H1 (cell line): ENCODE data around the gene LCN6. TPM values are rescaled to one million over a fixed set of nuclear protein-coding genes. Genes with fewer than 3 reads are reported as not detected.
A peak's percentile ranks its signal among the peaks of the same experiment; 100 is the strongest.

Source experiments
- CTCF ChIA-PET: fragments of 300-600 bp; sonication (Branson Sonifier 250); formaldehyde crosslinking; loops from one replicate; lab custom pipeline; 2021; ENCODE audit not compliant: partially characterized antibody; lab: Charles Lee
- POLR2A ChIA-PET: fragments of 300-600 bp; sonication (Branson Sonifier 250); formaldehyde crosslinking; loops from one replicate; lab custom pipeline; 2021; ENCODE audit warnings: inconsistent platforms; ENCODE audit not compliant: partially characterized antibody; lab: Charles Lee
- DNase-seq, 2 experiments: peaks; one replicate each; pipeline versions ENCODE4 v3.0.0 to v3.0.0-alpha.2; 2010 to 2022; ENCODE audit warnings: low spot score in 2 of 2, low read depth in 1 of 2, mixed read lengths in 1 of 2
- FAIRE-seq: peaks from 2 replicates; lab custom pipeline; 2011; peaks lifted over from hg19 to GRCh38; lab: Jason Lieb, UNC
- H2AFZ ChIP-seq: 2 replicates; pipeline ENCODE4 v1.8.1; 2012; ENCODE audit warnings: low read length, inconsistent platforms
- H2AK5ac ChIP-seq: 2 replicates; pipeline ENCODE4 v1.6.1; 2013; ENCODE audit warnings: low read depth, low read length
- H2BK120ac ChIP-seq: replicated peaks from 2 replicates; pipeline ENCODE3; 2013; ENCODE audit warnings: low read depth, low read length, inconsistent platforms
- H2BK12ac ChIP-seq: 2 replicates; pipeline ENCODE4 v1.6.1; 2013; ENCODE audit warnings: low read depth, low read length
- H2BK15ac ChIP-seq: 2 replicates; pipeline ENCODE4 v1.6.1; 2013; ENCODE audit warnings: low read length
- H2BK20ac ChIP-seq: 2 replicates; pipeline ENCODE4 v1.6.1; 2013; ENCODE audit warnings: low read length
- H2BK5ac ChIP-seq: 2 replicates; pipeline ENCODE4 v1.6.1; 2013; ENCODE audit warnings: low read depth, low read length
- H3K14ac ChIP-seq: 2 replicates; pipeline ENCODE4 v1.6.1; 2013; ENCODE audit warnings: inconsistent platforms; ENCODE audit not compliant: insufficient read length
- H3K18ac ChIP-seq: 2 replicates; pipeline ENCODE4 v1.6.1; 2013; ENCODE audit warnings: low read length; ENCODE audit errors: extremely low read depth
- H3K23ac ChIP-seq: 2 replicates; pipeline ENCODE4 v1.6.1; 2013; ENCODE audit warnings: inconsistent platforms; ENCODE audit not compliant: insufficient read length
- H3K23me2 ChIP-seq: 2 replicates; pipeline ENCODE4 v1.6.1; 2013; ENCODE audit warnings: low read depth, low read length
- H3K27ac ChIP-seq: 2 replicates; pipeline ENCODE4 v1.6.1; 2011; ENCODE audit warnings: low read depth, low read length, inconsistent platforms
- H3K27me3 ChIP-seq, 4 experiments: replicated peaks in 1 of 4; 1 replicate in 1 of 4; 2 replicates in 3 of 4; pipeline versions ENCODE4 v1.6.1 to v1.8.1; 2011 to 2013; ENCODE audit warnings: low read length in 3 of 4, mild to moderate bottlenecking in 3 of 4, inconsistent platforms in 2 of 4, mixed read lengths in 2 of 4, moderate library complexity in 1 of 4; ENCODE audit not compliant: control insufficient read depth in 3 of 4, insufficient read depth in 3 of 4; ENCODE audit errors: extremely low read depth in 1 of 4
- H3K36me3 ChIP-seq, 4 experiments: 2 replicates each; pipeline versions ENCODE4 v1.6.1 to v1.8.1; 2011 to 2013; ENCODE audit warnings: mild to moderate bottlenecking in 4 of 4, low read length in 3 of 4, moderate library complexity in 2 of 4, control low read depth in 1 of 4, inconsistent platforms in 1 of 4; ENCODE audit not compliant: insufficient read depth in 4 of 4, control insufficient read depth in 2 of 4
- H3K4ac ChIP-seq: replicated peaks from 2 replicates; pipeline ENCODE3; 2013; ENCODE audit warnings: low read length, low read depth, mixed read lengths, inconsistent platforms; ENCODE audit not compliant: insufficient read length
- H3K4me1 ChIP-seq, 4 experiments: replicated peaks in 1 of 4; 1 replicate in 1 of 4; 2 replicates in 3 of 4; pipeline versions ENCODE4 v1.6.1 to v1.8.1; 2011 to 2013; ENCODE audit warnings: low read length in 3 of 4, inconsistent platforms in 2 of 4, mixed read lengths in 1 of 4; ENCODE audit not compliant: insufficient read depth in 4 of 4, control insufficient read depth in 3 of 4
- H3K4me2 ChIP-seq, 2 experiments: 2 replicates each; pipeline versions ENCODE4 v1.6.1 to v1.8.1; 2011 to 2013; ENCODE audit warnings: low read depth in 2 of 2, low read length in 2 of 2, control low read depth in 1 of 2, inconsistent platforms in 1 of 2, mild to moderate bottlenecking in 1 of 2; ENCODE audit not compliant: insufficient read depth in 1 of 2
- H3K4me3 ChIP-seq, 4 experiments: fragments of 200-600, 300-600 bp in 1 of 4; sonication (generic), shearing (Covaris generic), sonication (Bioruptor Twin) in 1 of 4; 2 replicates each; pipeline versions ENCODE4 v1.5.1 to v1.8.1; 2011 to 2016; ENCODE audit warnings: low read length in 4 of 4, low read depth in 3 of 4, control low read depth in 2 of 4, inconsistent platforms in 2 of 4, mild to moderate bottlenecking in 2 of 4, mixed read lengths in 1 of 4, moderate library complexity in 1 of 4; ENCODE audit not compliant: insufficient read depth in 2 of 4; ENCODE audit errors: extremely low read depth in 1 of 4
- H3K56ac ChIP-seq: replicated peaks from 2 replicates; pipeline ENCODE3; 2013; ENCODE audit warnings: low read depth, mild to moderate bottlenecking, mixed read lengths, low read length, inconsistent platforms; ENCODE audit not compliant: insufficient read length
- H3K79me1 ChIP-seq: 2 replicates; pipeline ENCODE4 v1.6.1; 2013; ENCODE audit warnings: low read depth, low read length, control low read depth
- H3K79me2 ChIP-seq, 2 experiments: 2 replicates each; pipeline versions ENCODE4 v1.6.1 to v1.8.1; 2012 to 2013; ENCODE audit warnings: low read length in 2 of 2, mild to moderate bottlenecking in 2 of 2, inconsistent platforms in 1 of 2; ENCODE audit not compliant: insufficient read depth in 2 of 2, control insufficient read depth in 1 of 2
- H3K9ac ChIP-seq, 4 experiments: replicated peaks in 1 of 4; 1 replicate in 1 of 4; 2 replicates in 3 of 4; pipeline versions ENCODE4 v1.6.1 to v1.8.1; 2011 to 2013; ENCODE audit warnings: low read depth in 3 of 4, low read length in 3 of 4, control low read depth in 2 of 4, mild to moderate bottlenecking in 2 of 4, moderate library complexity in 2 of 4, inconsistent platforms in 1 of 4; ENCODE audit errors: extremely low read depth in 1 of 4
- H3K9me3 ChIP-seq, 2 experiments: 2 replicates each; pipeline versions ENCODE4 v1.6.1 to v1.8.1; 2012 to 2013; ENCODE audit warnings: mild to moderate bottlenecking in 2 of 2, moderate library complexity in 2 of 2, control low read depth in 1 of 2, inconsistent platforms in 1 of 2, low read depth in 1 of 2, low read length in 1 of 2, mixed read lengths in 1 of 2; ENCODE audit not compliant: insufficient read depth in 2 of 2
- H4K20me1 ChIP-seq, 2 experiments: replicated peaks in 1 of 2; 2 replicates each; pipeline versions ENCODE3 to v1.8.1; 2011 to 2013; ENCODE audit warnings: inconsistent platforms in 2 of 2, low read length in 2 of 2, mild to moderate bottlenecking in 1 of 2; ENCODE audit not compliant: insufficient read depth in 2 of 2, control insufficient read depth in 1 of 2
- H4K5ac ChIP-seq: 2 replicates; pipeline ENCODE4 v1.6.1; 2013; ENCODE audit warnings: low read length, low read depth, mixed read lengths, inconsistent platforms; ENCODE audit not compliant: insufficient read length
- H4K8ac ChIP-seq: 2 replicates; pipeline ENCODE4 v1.8.0; 2013; ENCODE audit warnings: mild to moderate bottlenecking, moderate library complexity, low read length, inconsistent platforms; ENCODE audit not compliant: insufficient read depth; ENCODE audit errors: extremely low read depth
- H4K91ac ChIP-seq: replicated peaks from 2 replicates; pipeline ENCODE3; 2013; ENCODE audit warnings: low read length, mixed read lengths, inconsistent platforms; ENCODE audit not compliant: insufficient read length
- ASH2L ChIP-seq: fragments of 200-600, 300-600 bp; sonication (generic); IDR thresholded peaks from one replicate; pipeline ENCODE4 v1.7.1; 2017; ENCODE audit warnings: low read length
- PHF8 ChIP-seq: fragments of 200-600 bp; sonication (generic); conservative IDR thresholded peaks from 2 replicates; pipeline ENCODE4 v1.7.1; 2012; ENCODE audit warnings: low read depth, mild to moderate bottlenecking, inconsistent platforms, low read length, moderate library complexity
- RFX5 ChIP-seq: IDR thresholded peaks from 2 replicates; pipeline ENCODE4 v1.6.1; 2011; ENCODE audit warnings: low read depth, low read length, improper control_type of control experiment, borderline replicate concordance
- WGBS, 2 experiments: shearing (Covaris generic) in 1 of 2; methylation state at CpG; one replicate each; pipeline versions ENCODE4 v1.1.6 to v1.1.7; 2013 to 2015; ENCODE audit warnings: low lambda C conversion rate in 2 of 2, mixed read lengths in 2 of 2, inconsistent platforms in 1 of 2, low coverage in 1 of 2, missing lambda C conversion rate in 1 of 2; ENCODE audit not compliant: insufficient replicate concordance in 2 of 2, insufficient coverage in 1 of 2, insufficient read length in 1 of 2; ENCODE audit errors: extremely low coverage in 1 of 2, missing lambda C conversion rate in 1 of 2; 5-methylcytosine and 5-hydroxymethylcytosine counted together
- polyA plus RNA-seq, 7 experiments: library from polyadenylated mRNA; depleted of rRNA in 3 of 7; stranded (reverse) in 5 of 7; unstranded in 2 of 7; fragments of >200 nt in 5 of 7; fragments of 200-250 nt in 2 of 7; gene quantifications; 1 replicate in 5 of 7; 2 replicates in 1 of 7; 4 replicates in 1 of 7; pipeline versions ENCODE4 v1.2.1 to v1.2.3, GENCODE V29; 2011 to 2013; ENCODE audit warnings: missing spikeins in 2 of 7, mixed read lengths in 2 of 7
- total RNA-seq: library from RNA; stranded (reverse); fragmentation: NEBNext Ultra II Directional; extraction: Animal tissue kit (Norgen Biotek cat#: 25700); gene quantifications from 2 replicates; pipeline ENCODE4 v1.2.1, GENCODE V29; 2021

The LCN6 gene
- total and polyA plus RNA-seq, 2 of the 8 experiments (the other 6 are each of a cell fraction or from before 2014, with no cell fraction given), result not detected

DNA sequence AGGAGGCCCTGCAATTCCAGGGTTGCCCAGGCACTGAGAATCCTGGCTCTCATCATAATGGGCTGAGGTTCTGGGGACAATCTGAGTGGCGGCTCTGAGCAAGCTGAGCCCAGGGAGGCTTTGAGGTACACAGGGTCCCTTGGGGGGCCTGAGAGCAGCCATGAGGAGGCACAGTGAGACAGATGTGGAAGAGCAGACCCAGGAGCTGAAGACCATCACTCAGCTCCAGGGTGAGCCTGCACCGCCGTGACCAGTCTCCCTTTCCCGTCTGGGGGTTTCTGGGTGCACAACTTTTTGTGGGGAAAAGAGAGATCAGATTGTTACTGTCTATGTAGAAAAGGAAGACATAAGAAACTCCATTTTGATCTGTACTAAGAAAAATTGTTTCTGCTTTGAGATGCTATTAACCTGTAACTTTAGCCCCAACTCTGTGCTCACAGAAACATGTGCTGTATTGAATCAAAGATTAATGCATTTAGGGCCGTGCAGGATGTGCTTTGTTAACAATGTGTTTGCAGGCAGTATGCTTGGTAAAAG is 48.0 kb upstream of the LCN6 start, which contains the start of gene CCDC183:
Gene CCDC183 (plus strand): TSS at position 101 of the 537 bp plus-strand sequence. CDS start 60 bp downstream, at position 161.
- CTCF ChIA-PET, result interaction anchor here (0.6 to 1.2 kb wide), 5 partner anchors 9 to 647 kb away, joined by 3 to 6 read pairs (median 3); no protein-coding TSS in a partner anchor
- POLR2A ChIA-PET, result interaction anchor here (1.6 kb wide), 1 partner anchor 11 kb away, joined by 5 read pairs; no protein-coding TSS in a partner anchor
- no peak within 1 kb of the TSS for H3K4me3 ChIP-seq
- no peak for TF ChIP-seq RFX5
- no peak for TF ChIP-seq PHF8
- TF ChIP-seq ASH2L, result no peak

More for the DNA sequence above, 48.0 kb upstream of the LCN6 start, which contains the start of gene CCDC183:
- Histone ChIP-seq H2AK5ac (no peak within 1 kb of the TSS), H3K27ac (no peak within 1 kb of the TSS), H3K23me2 (peaks cover 15% of the 10 kb centered on the region; the same call in 1 of the 2 replicates), H3K56ac (no peak within 1 kb of the TSS), H4K5ac (no peak within 1 kb of the TSS), H3K4ac (no peak within 1 kb of the TSS), H2BK120ac (no peak within 1 kb of the TSS), H3K9ac (no peak within 1 kb of the TSS), H3K79me2 (no peaks in the 10 kb centered on the region), H3K36me3 (no peaks in the 10 kb centered on the region), H4K20me1 (peaks cover 0 to 8% of the 10 kb centered on the region in 2 experiments), H4K91ac (peak within 1 kb of the TSS; percentile 40), H2BK20ac (no peak within 1 kb of the TSS), H2BK12ac (no peak within 1 kb of the TSS; the same call in 1 of the 2 replicates), H2BK15ac (no peak within 1 kb of the TSS), H3K4me2 (no peak within 1 kb of the TSS), H3K27me3 (peaks cover 0 to 16% (median 10%) of the 10 kb centered on the region in 4 experiments; a peak in 5 of 7 replicates), H2BK5ac (no peak within 1 kb of the TSS), H3K79me1 (no peaks in the 10 kb centered on the region; the same call in 1 of the 2 replicates), H3K23ac (no peak within 1 kb of the TSS), H3K18ac (no peak within 1 kb of the TSS), H4K8ac (no peak within 1 kb of the TSS; the same call in 1 of the 2 replicates), H2AFZ (no peak within 1 kb of the TSS), H3K9me3 (no peaks in the 10 kb centered on the region), H3K4me1 (peaks cover 0 to 17% (median 13%) of the 10 kb centered on the region in 4 experiments; a peak in 6 of 7 replicates), H3K14ac (no peak within 1 kb of the TSS)
- 81% methylated on average over 5 of the region's 5 CpGs; no CpG with 5 or more reads in 1 of the 2 experiments for WGBS, 2 experiments
- no peak for FAIRE-seq
- no peak for DNase-seq
